Lung (tissue), 12 donors: ENCODE data around the gene FOXN3. TPM values are rescaled to one million over a fixed set of nuclear protein-coding genes. Genes with fewer than 3 reads are reported as not detected.

Source experiments
- ATAC-seq: fragments of 200-7000 bp; cut with Tn5 transposase; one replicate; pipeline ENCODE4 v1.9.1; 2020; ENCODE audit warnings: moderate number of reproducible peaks; ENCODE audit not compliant: insufficient read depth, low FRiP score
- DNase-seq, 3 donors: peaks; one replicate each; pipeline ENCODE4 v3.0.0-alpha.2; 2013 to 2017
- H3K27ac ChIP-seq, 2 donors: one replicate each; pipeline ENCODE4 v1.5.1; 2013; ENCODE audit warnings: mild to moderate bottlenecking in 2 of 2, moderate library complexity in 2 of 2, control low read depth in 1 of 2, inconsistent platforms in 1 of 2, low read depth in 1 of 2, low read length in 1 of 2
- H3K27me3 ChIP-seq, 3 donors: one replicate each; pipeline ENCODE4 v1.5.1; 2013; ENCODE audit warnings: low read length in 2 of 3; ENCODE audit not compliant: control insufficient read depth in 3 of 3, insufficient read depth in 3 of 3
- H3K36me3 ChIP-seq, 4 donors: one replicate each; pipeline ENCODE4 v1.5.1; 2013; ENCODE audit warnings: low read length in 4 of 4, mild to moderate bottlenecking in 1 of 4, moderate library complexity in 1 of 4; ENCODE audit not compliant: control insufficient read depth in 4 of 4, insufficient read depth in 4 of 4
- H3K4me1 ChIP-seq, 5 donors: one replicate each; pipeline ENCODE4 v1.5.1; 2013; ENCODE audit warnings: low read length in 5 of 5, mild to moderate bottlenecking in 2 of 5, moderate library complexity in 1 of 5; ENCODE audit not compliant: control insufficient read depth in 5 of 5, insufficient read depth in 5 of 5
- H3K4me3 ChIP-seq: one replicate; pipeline ENCODE4 v1.5.1; 2013; ENCODE audit warnings: mild to moderate bottlenecking, control low read depth, moderate library complexity
- H3K9ac ChIP-seq, 2 donors: one replicate each; pipeline ENCODE4 v1.5.1; 2013; ENCODE audit warnings: low read length in 2 of 2, control low read depth in 1 of 2; ENCODE audit not compliant: insufficient read depth in 1 of 2
- H3K9me3 ChIP-seq, 4 donors: one replicate each; pipeline ENCODE4 v1.5.1; 2013; ENCODE audit warnings: low read length in 3 of 4, mild to moderate bottlenecking in 1 of 4, moderate library complexity in 1 of 4; ENCODE audit not compliant: control insufficient read depth in 4 of 4, insufficient read depth in 3 of 4
- WGBS, 2 donors: extraction: QIAGEN DNeasy Blood & Tissue Kit; methylation state at CpG; one replicate each; pipeline ENCODE4 v1.1.7; 2013; 5-methylcytosine and 5-hydroxymethylcytosine counted together
- polyA plus RNA-seq, 2 donors: library from polyadenylated mRNA; stranded (reverse); fragments of 200-250 nt; gene quantifications; one replicate each; pipeline ENCODE4 v1.2.1, GENCODE V29; 2013
- total RNA-seq, 2 donors: library from RNA; depleted of rRNA in 1 of 2; stranded (reverse); fragments of >200 nt in 1 of 2; gene quantifications; one replicate each; pipeline ENCODE4 v1.2.1, GENCODE V29; 2014 to 2021
- TF ChIP-seq, protein P1 (sequence below): IDR thresholded peaks from 2 replicates; pipeline ENCODE4 v1.5.1; 2012; ENCODE audit warnings: mild to moderate bottlenecking; ENCODE audit errors: control extremely low read depth, extremely low read depth
- donor health status: control.
- donor health status: control.
- donor health status: Bipolar disorder and iron deficiency.
- donor health status: healthy.
- donor health status: DM: yes; HTN: yes; CAD: no.

The FOXN3 gene
- total and polyA plus RNA-seq, 4 donors: 12.7 to 69.7 (median 34.9) TPM

DNA sequence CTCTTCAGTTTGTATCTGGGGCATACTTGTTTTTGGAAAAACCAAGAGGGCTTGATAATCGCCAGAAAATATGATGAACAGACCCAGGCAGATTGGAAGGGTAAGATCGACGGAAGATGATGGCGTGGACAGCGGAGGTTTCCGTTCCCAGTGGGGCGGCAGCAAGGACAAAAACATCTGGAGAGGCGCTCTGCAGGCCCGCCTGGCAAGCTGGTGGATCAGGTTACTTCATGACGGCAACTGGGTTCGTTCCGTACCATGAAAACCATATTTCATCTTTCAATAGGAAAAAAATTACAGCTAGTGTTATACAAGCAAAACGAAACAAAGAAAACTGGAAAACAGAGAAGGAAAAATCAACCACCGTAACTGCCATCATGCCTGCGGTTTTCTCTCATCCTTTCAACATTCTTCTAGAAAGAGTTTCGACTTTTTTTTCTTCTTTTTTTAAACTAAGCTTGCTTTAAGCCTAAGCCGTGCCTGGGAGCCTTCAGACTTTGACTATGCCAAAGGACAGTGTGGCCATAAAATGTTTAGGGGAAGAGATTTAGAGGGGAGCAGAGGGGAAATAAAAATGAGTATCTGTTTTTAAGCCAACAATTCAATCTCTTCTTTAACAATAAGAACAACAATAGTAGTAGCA lies 210.5 kb downstream of the FOXN3 start:
- DNase-seq (no peak), ATAC-seq (no peak)
- 92 to 96% methylated on average over 17 of the region's 17 CpGs for WGBS, 2 donors
- peaks cover 0 to 5% (median 2%) of the 10 kb centered on the region in 4 donors for H3K36me3 ChIP-seq
- H3K9ac ChIP-seq: no peak overlapping the region
- TF ChIP-seq, protein P1, sequence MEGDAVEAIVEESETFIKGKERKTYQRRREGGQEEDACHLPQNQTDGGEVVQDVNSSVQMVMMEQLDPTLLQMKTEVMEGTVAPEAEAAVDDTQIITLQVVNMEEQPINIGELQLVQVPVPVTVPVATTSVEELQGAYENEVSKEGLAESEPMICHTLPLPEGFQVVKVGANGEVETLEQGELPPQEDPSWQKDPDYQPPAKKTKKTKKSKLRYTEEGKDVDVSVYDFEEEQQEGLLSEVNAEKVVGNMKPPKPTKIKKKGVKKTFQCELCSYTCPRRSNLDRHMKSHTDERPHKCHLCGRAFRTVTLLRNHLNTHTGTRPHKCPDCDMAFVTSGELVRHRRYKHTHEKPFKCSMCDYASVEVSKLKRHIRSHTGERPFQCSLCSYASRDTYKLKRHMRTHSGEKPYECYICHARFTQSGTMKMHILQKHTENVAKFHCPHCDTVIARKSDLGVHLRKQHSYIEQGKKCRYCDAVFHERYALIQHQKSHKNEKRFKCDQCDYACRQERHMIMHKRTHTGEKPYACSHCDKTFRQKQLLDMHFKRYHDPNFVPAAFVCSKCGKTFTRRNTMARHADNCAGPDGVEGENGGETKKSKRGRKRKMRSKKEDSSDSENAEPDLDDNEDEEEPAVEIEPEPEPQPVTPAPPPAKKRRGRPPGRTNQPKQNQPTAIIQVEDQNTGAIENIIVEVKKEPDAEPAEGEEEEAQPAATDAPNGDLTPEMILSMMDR: no peak
- H3K4me1 ChIP-seq: peaks cover 0 to 15% (median 9%) of the 10 kb centered on the region in 5 donors
- H3K27me3 ChIP-seq: no peaks in the 10 kb centered on the region
- no peak overlapping the region for H3K4me3 ChIP-seq
- no peak overlapping the region for H3K27ac ChIP-seq
- H3K9me3 ChIP-seq: no peaks in the 10 kb centered on the region

DNA sequence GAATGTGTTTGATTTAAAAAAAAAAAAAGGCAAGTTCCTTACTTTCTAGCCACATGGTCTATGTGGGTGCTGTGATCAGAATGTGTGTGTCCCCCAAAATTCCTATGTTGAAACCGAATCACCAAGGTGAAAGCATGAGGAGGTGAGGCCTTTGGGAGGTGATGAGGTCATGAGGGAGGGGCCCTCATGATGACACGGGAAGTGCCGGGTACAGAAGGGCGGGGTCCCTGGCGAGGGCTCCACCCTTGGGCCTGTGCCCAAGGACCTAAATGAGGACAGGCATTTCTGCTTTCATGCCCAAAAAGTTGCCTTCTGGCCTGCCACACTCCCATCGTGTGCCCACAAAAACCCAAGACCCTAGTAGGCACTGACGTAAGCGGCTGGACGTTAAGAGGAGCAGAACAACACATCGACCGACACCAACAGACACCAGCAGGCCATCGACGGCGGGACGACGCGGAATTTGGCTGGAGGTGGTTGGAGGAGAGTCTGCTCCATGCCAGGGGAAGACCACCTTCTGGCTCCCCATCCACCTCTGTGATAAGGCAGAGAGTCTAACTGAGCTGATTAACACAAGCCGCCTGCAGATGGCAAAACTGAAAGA lies 211.8 kb downstream of the FOXN3 start:
- Histone ChIP-seq H3K9me3 (no peaks in the 10 kb centered on the region), H3K4me1 (peaks cover 0 to 15% (median 9%) of the 10 kb centered on the region in 5 donors), H3K9ac (no peak overlapping the region), H3K4me3 (no peak overlapping the region), H3K27ac (no peak overlapping the region), H3K27me3 (no peaks in the 10 kb centered on the region), H3K36me3 (peaks cover 0 to 5% (median 2%) of the 10 kb centered on the region in 4 donors)
- TF ChIP-seq, protein P1: no peak
- ATAC-seq: no peak
- 92 to 94% methylated on average over 18 of the region's 18 CpGs for WGBS, 2 donors
- no peak for DNase-seq

- DNase-seq (no peak), ATAC-seq (no peak)
- Histone ChIP-seq H3K4me3 (no peak overlapping the region), H3K27ac (no peak overlapping the region), H3K4me1 (peaks cover 0 to 15% (median 9%) of the 10 kb centered on the region in 5 donors), H3K36me3 (peaks cover 0 to 5% (median 2%) of the 10 kb centered on the region in 4 donors), H3K27me3 (no peaks in the 10 kb centered on the region), H3K9me3 (no peaks in the 10 kb centered on the region), H3K9ac (no peak overlapping the region)
- 91 to 92% methylated on average over 10 of the region's 10 CpGs for WGBS, 2 donors
- TF ChIP-seq, protein P1: no peak
Measured at GRCh38 chr14:89202413-89203190, 214.4 kb downstream of the FOXN3 start.
